ENCODE measurements around the gene RBM17.
A peak's percentile ranks its signal among the peaks of the same experiment; 100 is the strongest.
"Not testable (repeated sequence)": the region's sequence is repeated elsewhere in the genome, so short reads cannot be mapped to it uniquely, and the experiment has no call there.

Gene RBM17

DNA sequence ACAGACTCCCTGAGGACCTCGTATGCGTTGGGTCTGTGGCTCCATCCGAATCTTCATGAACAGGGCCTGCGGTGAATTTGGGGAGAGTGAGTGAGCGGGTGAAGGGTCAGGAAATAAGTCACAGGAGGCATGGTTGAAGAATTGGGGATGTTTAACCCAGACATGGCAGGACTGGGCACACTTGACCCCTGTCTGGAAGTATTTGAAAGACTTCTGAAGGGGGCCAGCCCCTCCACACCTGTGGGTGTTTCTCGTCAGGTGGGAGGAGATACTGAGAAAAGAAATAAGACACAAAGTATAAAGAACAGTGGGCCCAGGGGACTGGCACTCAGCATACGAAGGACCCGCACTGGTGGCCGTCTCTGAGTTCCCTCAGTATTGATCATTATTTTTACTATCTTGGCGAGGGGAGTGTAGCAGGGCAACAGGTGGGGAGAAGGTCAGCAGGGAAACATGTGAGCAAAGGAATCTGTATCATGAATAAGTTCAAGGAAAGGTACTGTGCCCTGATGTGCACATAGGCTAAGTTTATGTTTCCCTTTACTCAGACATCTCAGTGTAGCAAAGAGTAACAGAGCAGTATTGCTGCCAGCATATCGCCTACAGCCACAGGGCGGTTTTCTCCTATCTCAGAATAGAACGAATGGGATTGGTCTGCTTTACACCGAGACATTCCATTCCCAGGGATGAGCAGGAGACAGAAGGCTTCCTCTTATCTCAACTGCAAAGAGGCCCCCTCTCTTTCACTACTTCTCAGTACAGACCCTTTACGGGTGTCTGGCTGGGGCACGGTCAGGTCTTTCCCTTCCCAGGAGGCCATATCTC is 75.6 kb downstream of the RBM17 start:
- peak overlapping the region; percentile 87 for H3K27ac ChIP-seq

GRCh38 chr10:6165221-6165725 is 76.4 kb downstream of the RBM17 start:
- no peak overlapping the region for H3K27ac ChIP-seq
- TF ChIP-seq, protein P1, sequence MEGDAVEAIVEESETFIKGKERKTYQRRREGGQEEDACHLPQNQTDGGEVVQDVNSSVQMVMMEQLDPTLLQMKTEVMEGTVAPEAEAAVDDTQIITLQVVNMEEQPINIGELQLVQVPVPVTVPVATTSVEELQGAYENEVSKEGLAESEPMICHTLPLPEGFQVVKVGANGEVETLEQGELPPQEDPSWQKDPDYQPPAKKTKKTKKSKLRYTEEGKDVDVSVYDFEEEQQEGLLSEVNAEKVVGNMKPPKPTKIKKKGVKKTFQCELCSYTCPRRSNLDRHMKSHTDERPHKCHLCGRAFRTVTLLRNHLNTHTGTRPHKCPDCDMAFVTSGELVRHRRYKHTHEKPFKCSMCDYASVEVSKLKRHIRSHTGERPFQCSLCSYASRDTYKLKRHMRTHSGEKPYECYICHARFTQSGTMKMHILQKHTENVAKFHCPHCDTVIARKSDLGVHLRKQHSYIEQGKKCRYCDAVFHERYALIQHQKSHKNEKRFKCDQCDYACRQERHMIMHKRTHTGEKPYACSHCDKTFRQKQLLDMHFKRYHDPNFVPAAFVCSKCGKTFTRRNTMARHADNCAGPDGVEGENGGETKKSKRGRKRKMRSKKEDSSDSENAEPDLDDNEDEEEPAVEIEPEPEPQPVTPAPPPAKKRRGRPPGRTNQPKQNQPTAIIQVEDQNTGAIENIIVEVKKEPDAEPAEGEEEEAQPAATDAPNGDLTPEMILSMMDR (conservative IDR thresholded peaks at IDR 0.05) = no peak

More for the DNA sequence above, 75.6 kb downstream of the RBM17 start:
- TF ChIP-seq, protein P1 (conservative IDR thresholded peaks at IDR 0.05) = no peak

GRCh38 chr10:6165933-6166332 is 77.1 kb downstream of the RBM17 start:
- not testable (repeated sequence) for H3K27ac ChIP-seq
